ENCODE measurements around the gene GSG1L2.

The GSG1L2 gene

DNA sequence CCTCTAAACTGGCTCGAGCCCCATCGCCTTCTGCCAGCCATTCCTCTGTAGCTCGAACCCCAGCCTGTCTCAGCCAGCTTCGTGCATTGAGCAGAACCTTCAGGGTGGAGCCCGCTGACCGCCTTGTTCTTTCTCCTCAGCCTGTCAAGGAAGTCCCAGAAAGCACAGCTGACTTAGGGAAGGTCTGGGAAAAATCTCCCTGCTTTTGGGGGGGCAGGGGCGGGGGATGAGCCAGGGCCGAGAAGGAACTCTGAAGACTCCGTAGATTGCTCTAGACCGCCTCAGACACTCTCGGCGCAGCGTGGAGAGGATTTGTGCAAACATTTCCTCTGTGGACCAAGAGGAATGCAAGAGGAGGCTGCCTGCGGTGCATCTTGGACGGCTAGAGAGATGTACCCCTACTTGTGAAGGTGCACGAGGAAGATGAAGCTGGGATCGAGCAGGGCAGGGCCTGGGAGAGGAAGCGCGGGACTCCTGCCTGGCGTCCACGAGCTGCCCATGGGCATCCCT, 3.8 kb upstream of the GSG1L2 start, which contains the start of gene GLP2R:
GLP2R (plus strand) TSS at position 284 of the 510 bp plus-strand sequence; CDS start at position 424, 140 bp downstream.
- H3K4me3 ChIP-seq (ENCODE audit: extremely low read depth, insufficient read depth, low read length, poor library complexity, severe bottlenecking): no peak within 1 kb of the TSS
- H3K4me1 ChIP-seq (ENCODE audit: control insufficient read depth, insufficient read depth, low read length, poor library complexity, severe bottlenecking): no peaks in the 10 kb centered on the region
- WGBS, 2 experiments (ENCODE audit: insufficient coverage in 2 of 2): 82 to 85% methylated on average over 21 of the region's 21 CpGs
- no peak within 1 kb of the TSS for H3K27ac ChIP-seq (ENCODE audit: low read depth, low read length, severe bottlenecking)
- H3K36me3 ChIP-seq (ENCODE audit: control insufficient read depth, insufficient read depth, low read length): no peaks in the 10 kb centered on the region
- no peaks in the 10 kb centered on the region for H3K9me3 ChIP-seq (ENCODE audit: control insufficient read depth, low read length)

DNA sequence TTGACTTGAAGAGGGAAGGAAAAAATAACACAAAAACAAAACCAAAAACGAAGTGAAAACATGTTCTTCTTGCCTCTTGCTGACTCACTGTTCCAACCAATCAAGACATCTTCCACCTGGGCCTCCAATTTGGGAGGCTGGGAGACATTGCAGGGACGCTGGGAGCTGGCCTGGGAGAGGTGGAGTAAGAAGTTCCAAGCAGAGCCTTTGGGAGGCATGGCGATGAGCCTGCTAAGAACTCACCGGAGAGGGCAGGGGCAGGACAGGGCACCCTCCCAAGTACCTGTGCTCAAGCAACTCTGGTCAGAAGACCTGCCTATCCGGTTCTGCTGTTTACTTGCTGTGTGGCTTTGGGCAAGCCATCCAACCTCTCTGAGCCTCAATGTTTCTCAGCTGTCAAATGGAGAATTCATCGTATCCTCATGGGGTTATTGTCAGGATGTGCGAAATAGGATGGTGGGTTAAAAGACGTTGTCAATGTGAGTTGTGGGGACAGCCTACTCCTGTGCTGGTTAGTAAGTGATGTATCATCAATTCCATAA, 3.0 kb upstream of the GSG1L2 start:
- Histone ChIP-seq H3K36me3 (ENCODE audit: control insufficient read depth, insufficient read depth, low read length) (no peaks in the 10 kb centered on the region), H3K9me3 (ENCODE audit: control insufficient read depth, low read length) (no peaks in the 10 kb centered on the region), H3K4me3 (ENCODE audit: extremely low read depth, insufficient read depth, low read length, poor library complexity, severe bottlenecking) (no peak overlapping the region), H3K27ac (ENCODE audit: low read depth, low read length, severe bottlenecking) (no peak overlapping the region), H3K4me1 (ENCODE audit: control insufficient read depth, insufficient read depth, low read length, poor library complexity, severe bottlenecking) (no peaks in the 10 kb centered on the region)
- WGBS, 2 experiments (ENCODE audit: insufficient coverage in 2 of 2): 94 to 96% methylated on average over 4 to 6 of the region's 8 CpGs

DNA sequence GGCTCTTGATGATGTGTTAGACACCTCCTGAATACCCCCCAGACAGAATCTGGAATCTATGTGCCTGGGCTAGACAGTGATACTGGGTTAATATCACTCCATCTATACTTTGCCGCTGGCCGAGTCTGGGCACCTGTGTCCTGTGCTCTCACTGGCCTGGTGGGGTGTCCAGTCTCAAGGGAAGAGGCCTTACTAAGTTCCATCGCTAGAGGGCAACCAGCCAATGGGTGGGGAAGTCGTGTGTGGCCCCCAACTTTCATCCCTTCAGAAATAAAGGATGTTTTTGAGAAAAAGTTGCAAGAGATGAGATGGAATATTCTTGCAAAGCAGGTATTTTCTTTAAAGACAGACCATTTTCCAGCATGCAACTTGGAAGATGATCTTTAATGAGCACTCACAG, 2.2 kb upstream of the GSG1L2 start:
- Histone ChIP-seq H3K4me1 (ENCODE audit: control insufficient read depth, insufficient read depth, low read length, poor library complexity, severe bottlenecking) (no peaks in the 10 kb centered on the region), H3K27ac (ENCODE audit: low read depth, low read length, severe bottlenecking) (no peak overlapping the region), H3K9me3 (ENCODE audit: control insufficient read depth, low read length) (no peaks in the 10 kb centered on the region), H3K4me3 (ENCODE audit: extremely low read depth, insufficient read depth, low read length, poor library complexity, severe bottlenecking) (no peak overlapping the region), H3K36me3 (ENCODE audit: control insufficient read depth, insufficient read depth, low read length) (no peaks in the 10 kb centered on the region)
- WGBS, 2 experiments (ENCODE audit: insufficient coverage in 2 of 2): 0 to 90% methylated on average over 1 to 2 of the region's 4 CpGs

DNA sequence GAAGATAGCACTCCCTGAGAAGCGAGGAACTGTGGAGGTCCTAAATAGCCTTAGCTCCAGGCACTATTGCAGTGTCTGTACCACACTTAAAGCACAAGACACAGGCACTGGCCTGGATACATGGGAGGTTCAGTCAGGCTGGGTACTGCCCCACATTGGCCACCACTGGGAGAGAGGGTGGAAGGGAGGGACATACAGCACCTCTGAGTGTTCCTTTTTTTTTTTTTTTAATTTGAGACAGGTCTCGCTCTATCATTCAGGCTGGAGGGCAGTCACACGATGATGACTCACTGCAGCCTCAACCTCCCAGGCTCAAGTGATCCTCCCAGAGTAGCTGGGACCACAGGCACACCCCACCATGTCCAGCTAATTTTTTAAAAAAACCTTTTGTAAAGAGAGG, 1.4 kb downstream of the GSG1L2 start:
- WGBS, 2 experiments (ENCODE audit: insufficient coverage in 2 of 2): 80% methylated on average over 1 of the region's 3 CpGs; no CpG with 5 or more reads in 1 of the 2 experiments
- Histone ChIP-seq H3K4me1 (ENCODE audit: control insufficient read depth, insufficient read depth, low read length, poor library complexity, severe bottlenecking) (no peaks in the 10 kb centered on the region), H3K27ac (ENCODE audit: low read depth, low read length, severe bottlenecking) (no peak overlapping the region), H3K4me3 (ENCODE audit: extremely low read depth, insufficient read depth, low read length, poor library complexity, severe bottlenecking) (no peak overlapping the region), H3K9me3 (ENCODE audit: control insufficient read depth, low read length) (no peaks in the 10 kb centered on the region), H3K36me3 (ENCODE audit: control insufficient read depth, insufficient read depth, low read length) (no peaks in the 10 kb centered on the region)

DNA sequence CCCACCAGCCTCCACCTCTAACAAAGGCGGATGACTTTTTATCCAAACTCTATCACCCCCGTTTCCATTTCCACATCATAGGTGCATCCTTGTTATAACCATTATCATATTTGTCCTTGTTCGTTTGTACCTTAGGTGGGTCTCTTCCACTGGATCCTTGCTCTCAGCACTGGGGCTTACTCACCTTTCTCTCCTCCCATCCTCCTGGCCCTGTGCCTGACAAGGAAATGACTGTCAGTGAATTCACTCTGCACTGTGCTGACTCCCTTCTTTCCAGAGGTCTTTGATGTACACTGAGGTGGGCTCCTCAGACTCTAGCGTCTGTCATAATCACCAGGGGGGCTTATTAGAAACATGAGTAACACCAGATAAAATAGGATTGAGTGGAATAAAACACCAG, 3.1 kb downstream of the GSG1L2 start:
- no peak overlapping the region for H3K4me3 ChIP-seq (ENCODE audit: extremely low read depth, insufficient read depth, low read length, poor library complexity, severe bottlenecking)
- H3K36me3 ChIP-seq (ENCODE audit: control insufficient read depth, insufficient read depth, low read length): no peaks in the 10 kb centered on the region
- H3K4me1 ChIP-seq (ENCODE audit: control insufficient read depth, insufficient read depth, low read length, poor library complexity, severe bottlenecking): no peaks in the 10 kb centered on the region
- H3K9me3 ChIP-seq (ENCODE audit: control insufficient read depth, low read length): no peaks in the 10 kb centered on the region
- H3K27ac ChIP-seq (ENCODE audit: low read depth, low read length, severe bottlenecking): no peak overlapping the region
- WGBS, 2 experiments (ENCODE audit: insufficient coverage in 2 of 2): 61 to 66% methylated on average over 3 to 4 of the region's 4 CpGs

DNA sequence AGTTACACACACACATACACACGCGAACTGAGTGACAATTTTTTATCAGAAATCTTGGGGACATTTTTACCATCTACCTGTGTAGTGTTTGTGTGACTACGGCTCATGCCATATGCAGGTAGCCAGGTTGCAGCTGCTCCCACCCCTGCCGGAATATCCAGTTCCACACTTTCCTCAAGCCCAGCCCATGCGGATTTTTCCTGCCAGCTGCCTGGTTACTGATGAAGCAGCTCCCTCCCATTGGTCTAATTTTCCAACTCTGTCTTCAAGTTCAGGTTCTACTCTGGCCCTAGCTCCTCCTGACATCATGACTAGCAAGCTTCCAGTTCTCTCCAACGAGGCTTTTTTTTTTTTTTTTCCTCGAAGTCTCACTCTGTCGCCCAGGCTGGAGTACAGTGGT, 4.8 kb downstream of the GSG1L2 start:
- Histone ChIP-seq H3K9me3 (ENCODE audit: control insufficient read depth, low read length) (no peaks in the 10 kb centered on the region), H3K36me3 (ENCODE audit: control insufficient read depth, insufficient read depth, low read length) (no peaks in the 10 kb centered on the region), H3K27ac (ENCODE audit: low read depth, low read length, severe bottlenecking) (no peak overlapping the region), H3K4me3 (ENCODE audit: extremely low read depth, insufficient read depth, low read length, poor library complexity, severe bottlenecking) (no peak overlapping the region), H3K4me1 (ENCODE audit: control insufficient read depth, insufficient read depth, low read length, poor library complexity, severe bottlenecking) (no peaks in the 10 kb centered on the region)
- WGBS, 2 experiments (ENCODE audit: insufficient coverage in 2 of 2): 56 to 83% methylated on average over 3 to 5 of the region's 8 CpGs

DNA sequence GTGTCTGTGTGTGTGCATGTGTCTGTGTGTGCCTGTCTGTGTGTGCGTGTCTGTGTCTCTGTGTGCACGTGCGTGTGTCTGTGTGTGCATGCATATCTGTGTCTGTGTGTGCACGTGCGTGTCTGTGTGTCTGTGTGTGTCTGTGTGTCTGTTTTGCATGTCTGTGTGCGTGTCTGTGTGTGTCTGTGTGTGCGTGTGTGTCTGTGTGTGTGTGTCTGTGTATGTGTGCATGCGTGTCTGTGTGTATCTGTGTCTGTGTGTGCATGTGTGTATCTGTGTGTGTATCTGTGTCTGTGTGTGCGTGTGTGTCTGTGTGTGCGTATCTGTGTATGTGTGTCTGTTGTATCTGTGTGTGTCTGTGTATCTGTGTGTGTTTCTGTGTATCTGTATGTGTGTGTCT, 5.4 kb downstream of the GSG1L2 start:
- H3K9me3 ChIP-seq (ENCODE audit: control insufficient read depth, low read length): no peaks in the 10 kb centered on the region
- no peaks in the 10 kb centered on the region for H3K36me3 ChIP-seq (ENCODE audit: control insufficient read depth, insufficient read depth, low read length)
- 56 to 62% methylated on average over 4 to 5 of the region's 10 CpGs for WGBS, 2 experiments (ENCODE audit: insufficient coverage in 2 of 2)
- no peak overlapping the region for H3K27ac ChIP-seq (ENCODE audit: low read depth, low read length, severe bottlenecking)
- H3K4me1 ChIP-seq (ENCODE audit: control insufficient read depth, insufficient read depth, low read length, poor library complexity, severe bottlenecking): peaks cover under 1% of the 10 kb centered on the region
- H3K4me3 ChIP-seq (ENCODE audit: extremely low read depth, insufficient read depth, low read length, poor library complexity, severe bottlenecking): no peak overlapping the region

DNA sequence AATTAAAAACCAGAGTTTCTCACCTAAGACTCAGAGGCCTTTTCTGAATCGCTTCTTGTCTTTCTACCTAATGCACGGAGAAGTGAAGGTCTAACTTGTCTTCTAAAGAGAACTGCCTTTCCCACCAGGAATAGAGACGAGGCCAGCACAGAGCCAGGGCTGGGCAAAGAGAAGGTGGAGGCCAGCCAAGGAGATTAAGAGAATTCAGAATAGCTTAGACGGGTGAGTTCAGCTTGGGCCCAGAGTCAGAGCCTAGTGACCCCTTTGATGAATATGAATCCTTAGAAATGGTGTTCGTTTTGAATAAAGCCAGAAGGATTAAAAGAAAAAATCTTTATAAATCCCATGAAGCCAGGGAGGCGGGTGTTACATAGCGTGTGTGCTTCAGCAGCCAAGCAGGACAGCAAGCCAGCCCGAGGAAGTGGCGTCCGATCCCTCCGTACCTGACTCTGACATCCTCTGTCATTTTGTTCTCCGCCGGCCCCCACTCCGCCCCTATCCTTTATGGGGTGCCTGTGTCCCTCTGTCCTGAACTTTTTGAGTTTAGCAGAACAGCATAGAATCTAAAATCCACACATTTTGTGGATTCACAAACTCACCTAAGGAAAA, 7.4 kb downstream of the GSG1L2 start:
- 78 to 89% methylated on average over 12 to 13 of the region's 14 CpGs for WGBS, 2 experiments (ENCODE audit: insufficient coverage in 2 of 2)
- no peak overlapping the region for H3K4me3 ChIP-seq (ENCODE audit: extremely low read depth, insufficient read depth, low read length, poor library complexity, severe bottlenecking)
- H3K4me1 ChIP-seq (ENCODE audit: control insufficient read depth, insufficient read depth, low read length, poor library complexity, severe bottlenecking): peaks cover 4% of the 10 kb centered on the region
- no peak overlapping the region for H3K27ac ChIP-seq (ENCODE audit: low read depth, low read length, severe bottlenecking)
- H3K9me3 ChIP-seq (ENCODE audit: control insufficient read depth, low read length): no peaks in the 10 kb centered on the region
- H3K36me3 ChIP-seq (ENCODE audit: control insufficient read depth, insufficient read depth, low read length): no peaks in the 10 kb centered on the region

DNA sequence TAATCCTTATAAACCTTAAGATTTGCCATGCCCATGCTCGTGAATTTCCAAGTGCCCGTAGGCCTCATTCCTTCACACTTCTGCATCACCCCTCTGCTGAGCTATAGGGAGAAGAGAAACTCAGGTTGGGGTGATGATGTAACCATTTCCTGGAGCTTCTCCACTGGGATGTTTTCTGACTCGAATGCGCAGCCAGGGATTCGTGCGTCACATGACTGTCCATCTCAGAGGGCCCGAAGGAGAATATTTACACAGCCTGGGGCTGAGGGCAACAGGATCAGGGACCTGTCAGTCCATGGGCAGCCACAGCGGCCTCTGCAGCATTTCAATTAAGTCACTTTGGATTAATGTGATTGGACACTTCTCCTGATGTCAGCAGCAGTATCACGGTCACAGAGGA, 8.7 kb downstream of the GSG1L2 start:
- peaks cover 4% of the 10 kb centered on the region for H3K4me1 ChIP-seq (ENCODE audit: control insufficient read depth, insufficient read depth, low read length, poor library complexity, severe bottlenecking)
- H3K9me3 ChIP-seq (ENCODE audit: control insufficient read depth, low read length): no peaks in the 10 kb centered on the region
- WGBS, 2 experiments (ENCODE audit: insufficient coverage in 2 of 2): 90 to 91% methylated on average over 6 to 8 of the region's 9 CpGs
- no peak overlapping the region for H3K4me3 ChIP-seq (ENCODE audit: extremely low read depth, insufficient read depth, low read length, poor library complexity, severe bottlenecking)
- no peak overlapping the region for H3K27ac ChIP-seq (ENCODE audit: low read depth, low read length, severe bottlenecking)
- H3K36me3 ChIP-seq (ENCODE audit: control insufficient read depth, insufficient read depth, low read length): no peaks in the 10 kb centered on the region

DNA sequence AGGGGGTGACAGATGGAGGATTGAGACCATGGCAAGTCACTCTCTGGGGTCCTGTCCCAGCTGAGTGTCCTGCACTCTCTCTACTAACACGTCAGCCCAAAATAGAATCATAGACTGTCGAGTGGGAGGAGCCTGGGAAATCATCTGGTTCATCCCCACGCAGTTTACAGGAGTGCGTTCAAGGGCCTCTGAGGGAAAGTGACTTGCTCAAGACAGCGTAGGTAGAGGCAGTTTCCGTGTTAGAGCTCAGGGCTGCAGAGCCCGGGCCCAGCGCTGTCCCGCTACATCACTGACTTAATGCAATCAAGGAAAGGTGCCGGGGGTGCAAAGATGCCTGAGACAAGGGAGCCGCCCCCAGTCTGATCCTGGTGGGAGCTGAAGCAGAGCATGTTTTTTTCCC, 10.3 kb downstream of the GSG1L2 start:
- no peaks in the 10 kb centered on the region for H3K36me3 ChIP-seq (ENCODE audit: control insufficient read depth, insufficient read depth, low read length)
- 79 to 90% methylated on average over 10 to 11 of the region's 11 CpGs for WGBS, 2 experiments (ENCODE audit: insufficient coverage in 2 of 2)
- H3K4me3 ChIP-seq (ENCODE audit: extremely low read depth, insufficient read depth, low read length, poor library complexity, severe bottlenecking): no peak overlapping the region
- H3K27ac ChIP-seq (ENCODE audit: low read depth, low read length, severe bottlenecking): no peak overlapping the region
- H3K4me1 ChIP-seq (ENCODE audit: control insufficient read depth, insufficient read depth, low read length, poor library complexity, severe bottlenecking): peaks cover 4% of the 10 kb centered on the region
- H3K9me3 ChIP-seq (ENCODE audit: control insufficient read depth, low read length): no peaks in the 10 kb centered on the region

DNA sequence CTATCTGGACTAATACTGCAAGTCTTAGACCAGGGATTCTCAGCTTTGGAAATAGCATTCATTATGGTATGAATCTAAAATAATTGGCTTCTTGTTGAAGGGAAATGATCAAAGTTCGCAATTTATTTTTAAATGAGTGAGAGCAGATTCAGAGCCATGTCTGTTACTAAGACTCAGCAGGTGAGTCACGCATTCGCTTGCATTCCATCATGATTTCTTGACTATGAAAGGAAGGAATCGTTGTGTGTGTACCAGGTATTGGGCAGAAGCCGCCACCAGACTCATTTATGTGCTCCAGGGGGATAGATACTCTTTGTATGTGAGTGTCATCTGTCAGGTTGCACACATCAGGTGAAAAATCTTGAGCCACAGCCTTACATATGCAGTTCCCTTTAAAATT, 10.8 kb downstream of the GSG1L2 start:
- Histone ChIP-seq H3K27ac (ENCODE audit: low read depth, low read length, severe bottlenecking) (no peak overlapping the region), H3K36me3 (ENCODE audit: control insufficient read depth, insufficient read depth, low read length) (no peaks in the 10 kb centered on the region), H3K4me1 (ENCODE audit: control insufficient read depth, insufficient read depth, low read length, poor library complexity, severe bottlenecking) (peaks cover 4% of the 10 kb centered on the region), H3K4me3 (ENCODE audit: extremely low read depth, insufficient read depth, low read length, poor library complexity, severe bottlenecking) (no peak overlapping the region), H3K9me3 (ENCODE audit: control insufficient read depth, low read length) (no peaks in the 10 kb centered on the region)
- 86 to 89% methylated on average over 5 of the region's 5 CpGs for WGBS, 2 experiments (ENCODE audit: insufficient coverage in 2 of 2)
